ENCODE measurements around the gene GALNT17.

Gene GALNT17

GRCh38 chr7:71761336-71761735 is 629.4 kb downstream of the GALNT17 start:
- FAIRE-seq (no peak), DNase-seq (ENCODE audit: insufficient read length, low spot score) (no peak)
- no peak for TF ChIP-seq PAX5 (IDR thresholded peaks at IDR 0.05; ENCODE audit: insufficient read depth, low read length, severe bottlenecking)
- TF ChIP-seq POLR2AphosphoS5 (IDR thresholded peaks at IDR 0.05; ENCODE audit: low read depth, low read length), result no peak
- TF ChIP-seq TAF1 (IDR thresholded peaks at IDR 0.05; ENCODE audit: low read depth, low read length), result no peak
- no peak for TF ChIP-seq POU2F2 (IDR thresholded peaks at IDR 0.05; ENCODE audit: low read depth, low read length)
- TF ChIP-seq POLR2A (IDR thresholded peaks at IDR 0.05; ENCODE audit: low read depth, low read length), result no peak
- TF ChIP-seq SPI1 (IDR thresholded peaks at IDR 0.05; ENCODE audit: low read depth, low read length), result no peak
